ENCODE measurements around the gene ZNF737.

DNA sequence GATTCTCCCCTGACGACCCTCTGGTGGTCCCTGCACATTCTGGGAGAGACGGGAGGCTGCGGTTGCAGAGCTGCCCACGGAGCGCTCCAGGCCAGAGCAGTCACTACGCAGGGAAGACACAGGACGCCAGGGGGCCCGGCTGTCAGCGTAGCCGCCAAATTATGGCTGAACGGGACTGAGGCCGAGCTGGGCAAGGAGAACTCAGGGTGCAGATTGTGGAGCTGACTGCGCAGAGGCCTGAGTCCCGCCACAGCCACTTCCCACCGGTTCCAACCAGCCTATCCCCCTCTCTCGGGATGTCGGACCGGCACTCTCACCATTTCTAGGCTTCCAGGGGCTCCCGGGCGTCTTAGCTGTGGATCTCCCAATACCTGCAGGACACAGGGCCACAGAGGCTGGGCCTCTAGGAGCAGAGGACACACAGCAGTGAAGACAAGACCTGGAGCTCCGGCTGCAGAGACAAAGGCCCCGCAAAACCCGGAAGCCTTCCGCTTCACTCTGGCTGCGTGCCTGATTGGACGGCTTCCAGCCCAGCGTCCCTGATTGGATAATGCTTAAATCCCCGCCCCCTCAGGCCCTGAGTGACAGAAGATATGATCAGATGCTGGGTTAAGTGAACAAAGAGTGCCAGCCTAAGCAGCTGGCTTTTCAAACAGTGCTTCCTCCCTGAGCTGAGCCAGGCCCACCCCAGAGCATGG is at the start of gene ZNF737:
- TF ChIP-seq, protein P1, sequence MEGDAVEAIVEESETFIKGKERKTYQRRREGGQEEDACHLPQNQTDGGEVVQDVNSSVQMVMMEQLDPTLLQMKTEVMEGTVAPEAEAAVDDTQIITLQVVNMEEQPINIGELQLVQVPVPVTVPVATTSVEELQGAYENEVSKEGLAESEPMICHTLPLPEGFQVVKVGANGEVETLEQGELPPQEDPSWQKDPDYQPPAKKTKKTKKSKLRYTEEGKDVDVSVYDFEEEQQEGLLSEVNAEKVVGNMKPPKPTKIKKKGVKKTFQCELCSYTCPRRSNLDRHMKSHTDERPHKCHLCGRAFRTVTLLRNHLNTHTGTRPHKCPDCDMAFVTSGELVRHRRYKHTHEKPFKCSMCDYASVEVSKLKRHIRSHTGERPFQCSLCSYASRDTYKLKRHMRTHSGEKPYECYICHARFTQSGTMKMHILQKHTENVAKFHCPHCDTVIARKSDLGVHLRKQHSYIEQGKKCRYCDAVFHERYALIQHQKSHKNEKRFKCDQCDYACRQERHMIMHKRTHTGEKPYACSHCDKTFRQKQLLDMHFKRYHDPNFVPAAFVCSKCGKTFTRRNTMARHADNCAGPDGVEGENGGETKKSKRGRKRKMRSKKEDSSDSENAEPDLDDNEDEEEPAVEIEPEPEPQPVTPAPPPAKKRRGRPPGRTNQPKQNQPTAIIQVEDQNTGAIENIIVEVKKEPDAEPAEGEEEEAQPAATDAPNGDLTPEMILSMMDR (IDR thresholded peaks at IDR 0.05) = 0 out of 2 replicates have a peak, but pooled peaks have one; percentile 18
- no peak for TF ChIP-seq SIN3A (IDR thresholded peaks at IDR 0.05; ENCODE audit: borderline replicate concordance, insufficient read depth, low read depth, low read length)
- peak; percentile 76 for TF ChIP-seq POLR2AphosphoS5 (IDR thresholded peaks at IDR 0.05; ENCODE audit: low read depth, low read length)
